ENCODE data around the gene MYO18B.

Gene MYO18B

DNA sequence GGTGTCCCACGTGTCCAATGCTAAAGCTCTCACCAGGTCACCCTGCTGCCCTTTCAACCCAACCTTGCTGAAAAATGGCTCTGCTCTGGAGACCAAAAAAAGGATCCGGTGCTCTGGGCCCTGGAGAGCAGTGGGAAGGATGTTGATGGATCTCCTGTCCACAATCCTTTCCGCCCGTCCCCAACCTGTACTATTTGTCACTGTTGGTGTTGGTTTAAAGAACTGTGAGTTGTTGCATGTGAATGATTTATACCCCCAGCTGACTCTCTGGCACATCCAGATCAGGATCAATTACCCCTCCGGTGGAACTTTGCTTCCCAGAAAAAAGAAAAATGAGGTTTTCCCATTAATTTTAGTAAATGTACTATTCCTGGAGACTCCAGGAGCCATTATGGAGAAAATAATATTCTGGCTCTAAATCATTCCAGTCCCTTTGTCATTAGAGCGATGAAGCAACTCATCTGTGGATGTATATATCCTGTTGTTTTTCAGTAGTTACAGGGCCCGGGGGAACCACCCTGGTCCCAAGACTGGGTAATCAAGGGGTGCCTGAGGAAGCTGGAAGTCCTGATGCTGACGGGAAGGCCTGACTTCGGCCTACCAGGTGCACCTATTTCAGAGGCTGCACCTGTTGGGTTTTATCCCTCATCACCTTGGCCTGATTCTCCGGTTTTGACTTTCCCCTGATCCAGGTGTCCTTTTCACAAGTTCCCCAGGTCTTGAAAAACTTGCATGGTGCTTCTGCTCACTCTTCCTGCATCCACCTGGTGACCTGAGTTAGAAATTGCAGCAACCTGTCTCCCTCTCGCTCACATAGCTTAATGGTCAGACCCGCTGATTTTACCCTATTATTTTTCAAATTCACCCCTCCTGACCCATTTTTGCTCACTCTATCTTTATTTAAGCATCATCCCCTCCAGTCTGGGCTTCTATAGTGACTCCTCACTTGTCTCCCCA, 218.1 kb downstream of the MYO18B start:
- TF ChIP-seq, protein P1, sequence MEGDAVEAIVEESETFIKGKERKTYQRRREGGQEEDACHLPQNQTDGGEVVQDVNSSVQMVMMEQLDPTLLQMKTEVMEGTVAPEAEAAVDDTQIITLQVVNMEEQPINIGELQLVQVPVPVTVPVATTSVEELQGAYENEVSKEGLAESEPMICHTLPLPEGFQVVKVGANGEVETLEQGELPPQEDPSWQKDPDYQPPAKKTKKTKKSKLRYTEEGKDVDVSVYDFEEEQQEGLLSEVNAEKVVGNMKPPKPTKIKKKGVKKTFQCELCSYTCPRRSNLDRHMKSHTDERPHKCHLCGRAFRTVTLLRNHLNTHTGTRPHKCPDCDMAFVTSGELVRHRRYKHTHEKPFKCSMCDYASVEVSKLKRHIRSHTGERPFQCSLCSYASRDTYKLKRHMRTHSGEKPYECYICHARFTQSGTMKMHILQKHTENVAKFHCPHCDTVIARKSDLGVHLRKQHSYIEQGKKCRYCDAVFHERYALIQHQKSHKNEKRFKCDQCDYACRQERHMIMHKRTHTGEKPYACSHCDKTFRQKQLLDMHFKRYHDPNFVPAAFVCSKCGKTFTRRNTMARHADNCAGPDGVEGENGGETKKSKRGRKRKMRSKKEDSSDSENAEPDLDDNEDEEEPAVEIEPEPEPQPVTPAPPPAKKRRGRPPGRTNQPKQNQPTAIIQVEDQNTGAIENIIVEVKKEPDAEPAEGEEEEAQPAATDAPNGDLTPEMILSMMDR (IDR thresholded peaks at IDR 0.05; ENCODE audit: low read length, missing control alignments): no peak
- no peak for DNase-seq (ENCODE audit: low read depth)

DNA sequence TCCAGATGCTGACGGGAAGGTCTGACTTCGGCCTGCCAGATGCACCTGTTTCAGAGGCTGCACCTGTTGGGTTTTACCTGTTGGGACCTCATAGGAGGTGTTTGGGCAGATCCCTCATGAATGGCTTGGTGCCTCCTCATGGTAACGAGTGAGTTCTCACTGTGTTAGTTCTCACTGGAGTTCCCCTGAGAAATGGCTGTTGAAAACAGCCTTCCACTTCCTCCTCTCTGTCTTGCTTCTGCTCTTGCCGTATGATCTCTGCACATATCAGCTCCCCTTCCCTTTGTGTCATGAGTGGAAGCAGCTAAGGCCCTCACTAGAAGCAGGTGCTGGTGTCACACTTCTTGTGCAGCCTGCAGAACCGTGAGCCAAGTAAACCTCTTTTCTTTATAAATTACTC, 219.7 kb downstream of the MYO18B start:
- DNase-seq (ENCODE audit: low read depth): no peak
- no peak overlapping the region for H3K4me3 ChIP-seq (replicated peaks; ENCODE audit: low read depth, low read length)
- TF ChIP-seq, protein P1 (IDR thresholded peaks at IDR 0.05; ENCODE audit: low read length, missing control alignments): no peak

More for the DNA sequence above, 218.1 kb downstream of the MYO18B start:
- no peak overlapping the region for H3K4me3 ChIP-seq (replicated peaks; ENCODE audit: low read depth, low read length)

DNA sequence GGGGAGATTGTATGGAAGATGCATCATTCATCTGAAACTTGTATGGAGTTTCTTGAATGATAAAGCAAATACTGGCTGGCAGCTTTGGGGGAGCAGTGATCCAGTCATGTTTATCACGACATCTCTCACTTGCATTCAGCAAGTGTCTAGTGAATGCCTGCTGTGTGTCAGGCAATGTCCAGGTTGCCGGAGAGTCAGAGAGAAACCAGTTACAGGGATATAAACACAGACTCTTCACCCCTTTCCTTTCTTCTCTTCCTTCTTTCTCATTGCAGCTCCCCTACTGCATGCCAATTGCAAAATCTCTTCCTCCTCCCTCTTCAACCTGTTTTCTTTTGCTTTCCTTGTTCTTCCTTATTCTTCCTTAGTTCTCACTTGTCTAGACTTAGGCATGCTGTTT, 220.7 kb downstream of the MYO18B start:
- H3K4me3 ChIP-seq (replicated peaks; ENCODE audit: low read depth, low read length): no peak overlapping the region
- DNase-seq (ENCODE audit: low read depth): no peak
- TF ChIP-seq, protein P1 (IDR thresholded peaks at IDR 0.05; ENCODE audit: low read length, missing control alignments): no peak

DNA sequence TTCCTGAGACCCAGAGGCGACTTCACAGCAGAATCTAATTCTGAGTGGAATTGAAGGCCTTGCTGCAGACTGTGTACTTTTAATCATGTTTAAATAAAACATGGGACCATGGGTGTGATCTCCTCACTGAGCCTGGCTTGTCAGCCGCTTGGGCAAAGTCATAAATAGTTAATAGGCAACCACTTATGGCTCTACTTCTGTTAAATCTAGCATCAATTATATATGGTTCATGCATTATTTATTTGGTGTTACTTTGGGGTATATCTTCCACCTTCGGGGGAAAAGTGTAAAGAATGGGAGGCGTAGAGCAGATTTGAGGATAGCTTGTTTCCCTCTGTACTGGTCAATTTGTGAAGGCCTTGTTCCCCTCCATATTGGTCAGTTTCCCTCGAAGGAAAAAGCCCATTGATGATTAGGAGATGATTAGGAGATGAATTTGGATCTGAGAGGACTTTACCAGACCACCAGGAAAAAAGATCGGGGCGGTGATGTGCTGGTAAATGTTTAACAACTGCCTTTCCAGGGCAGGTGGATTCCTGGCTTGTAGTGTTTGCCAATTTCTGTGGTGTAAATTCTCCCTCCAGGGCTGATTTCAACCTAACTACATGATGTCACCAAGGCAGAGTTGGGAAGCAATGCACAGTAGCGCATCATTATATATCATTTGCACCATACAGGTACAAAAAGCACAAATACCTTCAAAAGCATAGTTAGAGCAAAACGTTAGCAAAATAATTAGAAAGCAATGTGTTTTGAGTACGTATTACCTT, 223.2 kb downstream of the MYO18B start:
- no peak overlapping the region for H3K4me3 ChIP-seq (replicated peaks; ENCODE audit: low read depth, low read length)
- DNase-seq (ENCODE audit: low read depth): no peak
- TF ChIP-seq, protein P1 (IDR thresholded peaks at IDR 0.05; ENCODE audit: low read length, missing control alignments): no peak

DNA sequence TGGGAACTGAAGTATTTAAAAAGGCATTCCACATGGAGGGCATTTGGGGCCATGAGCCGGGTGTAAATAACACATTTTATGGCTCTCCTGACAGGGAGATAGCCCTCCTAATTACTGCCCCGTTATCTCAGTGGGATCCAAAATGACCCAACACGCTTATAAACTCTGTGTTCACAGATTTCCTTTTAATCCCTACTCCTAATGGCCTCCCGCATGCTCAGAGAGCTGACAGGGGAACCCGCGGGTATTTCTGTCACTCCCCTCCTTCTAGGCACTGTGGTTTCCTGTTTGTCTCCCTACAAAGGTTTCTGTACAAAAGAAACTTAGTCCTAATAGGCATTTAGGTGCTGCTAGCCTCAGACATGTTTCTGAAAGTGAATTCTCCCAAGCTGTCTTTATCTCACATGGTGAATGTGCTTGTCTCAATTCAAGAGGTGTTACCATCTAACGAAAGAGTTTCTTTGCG, 224.5 kb downstream of the MYO18B start:
- TF ChIP-seq, protein P1 (IDR thresholded peaks at IDR 0.05; ENCODE audit: low read length, missing control alignments): no peak
- DNase-seq (ENCODE audit: low read depth): no peak
- no peak overlapping the region for H3K4me3 ChIP-seq (replicated peaks; ENCODE audit: low read depth, low read length)

DNA sequence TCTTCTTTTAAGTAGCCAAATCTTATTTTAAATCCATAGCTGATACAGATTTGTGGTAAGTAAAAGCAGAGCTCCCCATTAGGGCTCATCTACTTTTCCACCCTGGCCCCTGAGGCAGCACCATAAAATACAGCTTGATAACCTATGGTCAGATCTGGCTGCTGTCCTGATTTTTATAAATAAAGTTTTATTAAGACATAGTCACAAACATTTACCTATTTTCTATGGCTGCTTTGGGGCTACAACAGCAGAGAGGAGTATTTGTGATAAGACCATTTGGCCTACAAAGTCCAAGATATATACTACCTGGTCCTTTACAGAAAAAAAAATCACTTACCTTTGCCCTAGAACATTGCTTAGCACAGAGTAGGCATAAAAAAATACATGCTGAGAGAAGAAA, 227.3 kb downstream of the MYO18B start:
- TF ChIP-seq, protein P1 (IDR thresholded peaks at IDR 0.05; ENCODE audit: low read length, missing control alignments): no peak
- H3K4me3 ChIP-seq (replicated peaks; ENCODE audit: low read depth, low read length): no peak overlapping the region
- no peak for DNase-seq (ENCODE audit: low read depth)

Measured in fibroblast of pulmonary artery (primary cell).